SK-N-DZ (cell line): Measurements from ENCODE around the gene PLG.
A peak's percentile ranks its signal among the peaks of the same experiment; 100 is the strongest.
"Not testable (repeated sequence)": the region's sequence is repeated elsewhere in the genome, so short reads cannot be mapped to it uniquely, and the experiment has no call there.

ENCODE experiments used
- DNase-seq: peaks from one replicate; pipeline ENCODE4 v3.0.0-alpha.2; 2015; ENCODE audit warnings: low spot score

The PLG gene

DNA sequence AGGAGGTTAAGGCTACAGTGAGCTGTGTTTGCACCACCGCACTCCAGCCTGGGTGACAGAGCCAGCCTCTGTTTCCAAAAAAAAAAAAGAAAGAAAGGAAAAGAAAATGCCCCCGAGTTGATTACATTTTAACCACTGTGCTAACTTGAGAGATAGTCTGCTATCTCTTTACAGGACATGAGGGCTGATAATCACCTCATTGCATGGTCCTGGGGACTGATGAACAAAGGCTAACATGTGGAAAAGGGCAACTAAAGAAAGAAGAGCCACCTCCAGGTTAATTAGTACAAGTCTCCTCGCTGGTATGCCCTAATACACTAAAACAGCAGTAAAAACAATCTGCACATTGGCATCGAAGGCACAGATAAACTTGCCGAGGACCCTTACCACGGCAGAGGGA, 4.2 kb upstream of the PLG start:
- no peak for DNase-seq

DNA sequence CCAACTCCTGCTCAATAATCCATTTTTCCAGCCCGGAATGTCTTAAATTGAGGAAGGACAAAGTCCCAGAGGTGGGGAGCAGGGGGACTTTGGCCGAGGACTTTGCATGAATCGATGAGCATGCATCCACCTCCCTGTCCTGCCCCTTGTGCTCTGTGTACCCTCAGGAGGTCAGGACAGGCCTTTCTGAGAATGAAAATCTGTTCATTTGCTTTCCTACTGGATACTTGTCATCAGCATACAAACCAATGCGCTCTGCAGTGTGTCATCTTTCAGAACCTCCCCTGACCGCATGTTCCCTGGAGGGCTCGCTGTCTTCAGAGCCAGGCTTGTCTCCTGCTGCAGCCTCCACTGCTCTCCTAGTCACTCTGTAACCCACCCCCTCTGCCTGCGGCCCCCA, 2.6 kb downstream of the PLG start:
- not testable (repeated sequence) for DNase-seq

DNA sequence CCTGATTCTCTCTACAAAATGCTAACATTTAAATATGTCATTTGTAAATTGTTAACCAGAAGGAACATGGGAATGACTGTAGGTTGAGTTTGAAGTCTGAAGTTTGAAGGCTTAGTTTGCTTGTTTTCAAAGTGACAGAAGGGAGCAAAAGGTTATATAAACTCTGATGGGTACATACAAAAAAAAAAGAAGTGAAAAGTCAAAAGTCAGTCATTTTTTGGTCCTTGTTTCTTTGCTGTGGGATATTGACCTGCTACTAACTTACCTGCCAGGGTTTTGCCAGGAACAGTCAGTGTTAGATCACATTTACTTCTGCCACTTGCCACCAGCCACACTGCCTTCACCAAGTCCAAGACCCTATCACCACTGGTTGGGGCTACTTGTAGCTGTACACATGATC, 6.9 kb downstream of the PLG start:
- not testable (repeated sequence) for DNase-seq

DNA sequence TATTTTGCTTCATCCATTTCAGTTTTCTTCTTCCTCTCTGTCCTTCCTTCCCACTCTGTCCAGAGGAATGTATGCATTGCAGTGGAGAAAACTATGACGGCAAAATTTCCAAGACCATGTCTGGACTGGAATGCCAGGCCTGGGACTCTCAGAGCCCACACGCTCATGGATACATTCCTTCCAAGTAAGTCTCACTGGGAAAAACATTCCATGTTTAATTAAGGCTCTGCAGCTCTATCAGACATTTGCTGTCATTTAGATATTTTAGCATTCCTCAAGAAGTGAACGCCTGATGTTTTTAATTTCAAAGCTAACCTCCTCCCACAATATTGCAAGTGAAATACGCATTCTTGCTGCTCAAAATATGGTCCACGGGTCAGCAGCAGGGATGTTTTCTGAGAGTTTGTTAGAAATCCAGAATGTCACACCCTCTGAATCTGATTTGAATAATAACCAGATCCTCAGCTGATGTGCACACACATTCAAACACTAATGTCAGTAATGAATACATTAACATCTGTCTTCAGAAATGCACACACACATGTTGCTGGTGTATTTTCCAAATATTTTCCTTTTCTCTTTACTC, 12.8 kb downstream of the PLG start:
- DNase-seq, result no peak

DNA sequence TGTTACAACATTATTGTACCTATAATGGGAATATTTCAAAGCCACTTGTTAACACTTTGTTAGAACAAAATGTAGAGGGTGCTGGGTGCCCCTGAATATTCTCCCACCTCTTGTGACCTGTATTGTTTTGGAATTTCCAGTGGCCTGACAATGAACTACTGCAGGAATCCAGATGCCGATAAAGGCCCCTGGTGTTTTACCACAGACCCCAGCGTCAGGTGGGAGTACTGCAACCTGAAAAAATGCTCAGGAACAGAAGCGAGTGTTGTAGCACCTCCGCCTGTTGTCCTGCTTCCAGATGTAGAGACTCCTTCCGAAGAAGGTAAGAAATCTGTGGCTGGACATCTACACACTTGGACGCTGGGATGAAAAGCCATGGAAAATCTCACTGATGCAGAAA, 28.9 kb downstream of the PLG start:
- peak; percentile 2 for DNase-seq

DNA sequence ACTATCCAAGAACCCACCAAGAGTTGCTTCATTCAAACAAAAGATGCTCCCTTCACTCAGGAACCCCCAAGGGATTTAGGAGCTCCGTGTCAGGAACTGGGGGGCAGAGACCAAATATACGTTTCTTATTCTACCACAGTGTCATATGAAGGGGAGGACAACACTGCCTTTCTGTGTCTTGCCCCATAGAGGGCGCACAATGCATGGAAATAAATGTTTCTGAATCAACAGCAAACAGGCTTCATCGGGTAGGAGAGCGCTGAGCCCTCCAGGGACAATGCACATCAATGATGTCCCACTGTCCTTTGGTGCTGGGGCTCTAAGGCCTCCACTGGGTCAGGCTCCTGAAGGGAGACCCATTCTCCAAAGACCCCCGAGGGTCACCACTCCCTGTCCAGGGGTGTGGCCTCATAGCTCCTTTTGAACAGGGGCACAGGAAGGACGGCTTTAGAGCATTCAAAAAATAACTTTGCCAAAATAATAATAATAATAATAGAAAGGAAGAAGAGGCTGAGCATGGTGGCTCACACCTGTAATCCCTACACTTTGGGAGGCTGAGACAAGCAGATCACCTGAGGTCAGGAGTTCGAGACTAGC, 31.1 kb downstream of the PLG start:
- DNase-seq, result peak; percentile 34

DNA sequence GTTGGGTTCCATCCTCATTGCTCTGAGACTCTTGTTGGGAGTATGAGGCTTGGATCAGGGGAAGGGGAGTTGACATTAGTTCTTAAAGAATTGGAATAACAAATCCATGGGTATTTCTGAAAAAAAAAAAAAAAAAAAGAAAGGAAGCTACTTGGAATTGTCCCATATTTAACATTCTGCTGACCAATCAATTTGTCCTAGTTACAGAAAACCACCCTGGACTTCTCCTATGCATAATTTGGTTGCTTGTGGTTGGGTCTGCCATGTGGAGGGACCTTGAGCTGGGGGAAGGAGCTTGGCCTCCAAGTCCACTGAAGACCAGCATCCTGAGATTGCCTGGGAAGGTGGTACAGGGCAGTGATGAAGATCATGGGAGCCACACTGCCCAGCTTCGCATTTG, 32.6 kb downstream of the PLG start:
- no peak for DNase-seq

DNA sequence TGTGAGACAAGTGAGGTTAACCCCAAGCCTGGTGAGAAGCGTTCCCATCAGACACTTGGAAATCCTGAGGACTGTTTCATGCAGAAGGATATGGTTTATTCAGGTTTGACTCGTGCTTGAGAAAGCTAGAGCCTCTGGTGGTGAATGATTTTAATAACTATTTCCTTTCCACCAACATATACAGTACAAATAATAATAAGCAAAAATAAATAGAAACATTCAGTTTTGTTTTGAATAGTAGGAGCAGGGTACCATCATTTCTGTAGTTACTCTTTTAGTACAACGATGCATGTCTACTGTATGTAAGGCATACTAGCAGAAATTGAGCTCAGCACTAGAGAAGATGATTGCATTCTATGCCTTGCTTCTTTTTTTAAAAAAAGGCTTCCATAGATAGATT, 33.5 kb downstream of the PLG start:
- no peak for DNase-seq

DNA sequence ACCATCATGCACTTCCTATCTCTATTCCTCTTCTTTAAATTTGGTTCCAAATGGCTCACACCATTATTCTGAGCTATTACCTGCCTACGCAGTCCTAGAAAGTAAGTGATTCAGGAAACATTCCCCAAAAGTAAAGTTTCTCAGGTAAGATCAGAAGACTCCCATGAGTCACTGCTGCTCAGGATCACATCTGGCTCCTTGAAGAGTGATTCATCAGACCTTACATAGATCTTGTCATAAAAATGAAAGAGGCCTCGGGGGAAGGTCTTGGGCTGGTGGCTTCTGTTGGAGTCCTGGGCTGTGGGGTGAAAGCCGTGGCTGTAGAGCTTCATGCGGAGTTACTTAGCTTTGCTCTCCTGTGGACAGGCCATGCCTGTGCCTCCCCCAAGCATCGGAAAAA, 35.9 kb downstream of the PLG start:
- DNase-seq, result no peak

DNA sequence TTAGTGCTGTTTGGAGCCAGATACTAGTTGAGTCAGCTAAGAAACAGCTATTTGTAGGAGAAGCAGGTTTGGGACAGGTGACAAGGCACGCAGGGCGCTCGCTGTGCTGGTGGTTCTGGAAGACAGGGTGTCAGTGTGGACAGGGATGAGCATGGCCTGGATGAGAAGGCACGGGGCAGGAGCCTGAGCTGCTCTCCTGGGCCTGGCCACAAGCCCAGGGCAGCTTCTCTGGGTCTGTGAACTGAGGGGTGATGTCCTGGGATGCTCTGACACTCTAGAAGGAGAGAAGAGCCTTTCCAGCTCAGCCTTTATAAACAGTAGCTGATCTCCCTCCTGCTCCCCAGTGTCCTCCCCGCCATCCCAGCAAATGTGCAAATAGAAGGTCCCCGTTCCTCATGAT, 37.9 kb downstream of the PLG start:
- DNase-seq, result no peak

DNA sequence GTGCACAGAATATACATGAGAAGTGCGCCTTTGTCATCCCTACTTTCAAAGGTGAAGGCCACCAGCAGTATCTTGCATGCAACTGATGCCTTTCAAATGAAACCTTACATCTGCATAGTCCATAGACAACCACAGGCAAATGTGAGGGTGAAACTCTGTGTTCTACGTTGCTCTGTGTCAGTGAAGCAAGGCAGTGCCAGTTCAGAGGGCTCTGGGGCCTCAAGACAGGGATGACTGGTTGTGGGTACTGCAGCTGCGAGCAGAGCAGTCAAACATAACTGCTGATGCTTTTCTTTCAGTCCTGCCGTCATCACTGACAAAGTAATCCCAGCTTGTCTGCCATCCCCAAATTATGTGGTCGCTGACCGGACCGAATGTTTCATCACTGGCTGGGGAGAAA, 39.0 kb downstream of the PLG start:
- DNase-seq, result not testable (repeated sequence)

DNA sequence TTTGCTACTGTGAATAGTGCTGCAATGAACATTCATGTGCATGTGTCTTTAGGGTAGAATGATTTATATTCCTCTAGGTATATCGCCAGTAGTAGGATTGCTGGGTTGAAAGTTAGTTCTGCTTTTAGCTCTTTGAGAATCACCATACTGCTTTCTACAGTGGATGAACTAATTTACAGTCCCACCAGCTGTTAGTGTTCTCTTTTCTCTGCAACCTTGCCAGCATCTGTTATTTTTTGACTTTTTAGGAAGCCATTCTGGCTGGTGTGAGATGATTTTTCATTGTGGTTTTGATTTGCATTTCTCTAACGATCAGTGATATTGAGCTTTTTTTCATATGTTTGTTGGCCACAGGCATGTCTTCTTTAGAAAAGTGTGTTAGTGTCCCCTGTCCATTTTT, 40.0 kb downstream of the PLG start:
- DNase-seq, result no peak

DNA sequence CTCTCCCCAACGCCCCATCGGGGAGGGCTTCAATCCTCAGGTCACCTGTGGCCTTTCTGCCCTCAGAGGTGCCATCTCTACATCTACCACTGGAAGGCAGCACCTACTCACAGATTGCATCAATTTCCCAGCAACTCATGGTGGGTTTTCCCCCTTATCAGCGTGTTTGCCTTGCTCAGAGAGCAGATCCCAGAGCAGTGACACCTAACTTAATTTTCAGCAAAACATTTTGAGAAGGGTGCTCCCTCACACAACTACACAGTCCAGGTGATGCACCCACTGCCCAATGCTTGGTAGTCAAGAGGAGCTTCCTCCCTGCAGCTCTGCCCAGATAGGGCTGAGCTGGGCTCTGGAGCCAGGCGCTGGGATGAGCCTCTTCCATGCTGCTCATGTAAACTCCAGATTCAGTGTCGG, 48.2 kb downstream of the PLG start:
- peak; percentile 2 for DNase-seq

DNA sequence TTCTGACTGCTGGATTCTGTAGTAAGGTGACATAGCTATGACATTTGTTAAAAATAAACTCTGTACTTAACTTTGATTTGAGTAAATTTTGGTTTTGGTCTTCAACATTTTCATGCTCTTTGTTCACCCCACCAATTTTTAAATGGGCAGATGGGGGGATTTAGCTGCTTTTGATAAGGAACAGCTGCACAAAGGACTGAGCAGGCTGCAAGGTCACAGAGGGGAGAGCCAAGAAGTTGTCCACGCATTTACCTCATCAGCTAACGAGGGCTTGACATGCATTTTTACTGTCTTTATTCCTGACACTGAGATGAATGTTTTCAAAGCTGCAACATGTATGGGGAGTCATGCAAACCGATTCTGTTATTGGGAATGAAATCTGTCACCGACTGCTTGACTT, 51.2 kb downstream of the PLG start:
- not testable (repeated sequence) for DNase-seq

DNA sequence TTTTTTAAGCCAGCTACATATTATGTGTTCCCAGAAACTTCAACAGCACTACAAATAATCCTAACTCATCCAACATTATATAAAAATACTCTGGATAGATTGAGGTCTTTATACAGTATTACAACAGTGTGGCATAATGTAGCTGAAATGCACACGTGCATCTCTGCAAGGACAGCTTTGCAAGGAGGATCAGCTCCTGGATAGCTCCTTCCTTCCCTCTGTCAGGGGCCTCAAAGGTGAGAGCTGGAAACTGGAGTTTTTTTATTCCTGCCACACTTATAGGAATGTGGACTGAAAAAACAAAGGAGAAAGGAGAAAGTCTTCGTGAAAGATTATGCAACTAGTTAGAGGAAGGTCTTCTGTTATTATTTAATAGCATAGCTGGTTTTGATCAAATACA, 53.1 kb downstream of the PLG start:
- DNase-seq, result no peak

DNA sequence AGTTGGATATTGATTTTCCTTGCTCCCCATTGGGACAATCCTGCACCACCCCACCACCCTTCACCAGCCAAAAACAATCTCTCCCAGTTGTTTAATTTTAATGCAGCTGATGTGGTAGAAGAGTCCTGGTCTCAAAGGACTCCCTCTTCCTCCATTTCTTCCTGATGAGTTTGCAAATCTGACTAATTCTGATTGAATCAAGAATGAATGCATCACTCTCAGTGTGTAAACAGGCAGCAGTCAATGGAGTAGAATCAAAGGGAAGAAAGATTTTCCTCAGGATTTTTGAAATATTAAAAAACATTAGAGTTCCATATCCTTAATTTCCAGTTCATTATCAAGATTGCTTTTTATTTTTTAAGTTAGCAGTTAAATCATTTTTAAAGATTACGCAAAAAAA, 54.0 kb downstream of the PLG start:
- DNase-seq, result no peak

DNA sequence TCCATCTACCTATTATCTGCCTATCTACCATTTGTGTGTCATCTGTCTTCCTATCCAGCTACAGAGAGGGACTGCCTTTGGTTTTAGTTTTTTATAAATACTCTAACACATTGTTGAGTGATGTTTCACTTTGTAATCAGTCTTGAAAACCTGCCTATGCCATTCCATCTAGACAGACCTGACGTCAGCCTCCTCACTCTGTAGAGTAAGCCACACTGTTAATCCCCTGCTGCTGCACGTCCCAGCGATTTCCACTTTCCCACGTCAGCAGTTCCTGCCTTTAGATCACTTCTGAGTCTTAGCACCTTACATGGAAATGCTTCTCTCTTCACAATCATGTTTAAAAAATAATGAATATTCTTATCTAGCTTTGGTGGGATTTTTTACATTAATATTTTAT, 54.8 kb downstream of the PLG start:
- DNase-seq, result no peak

DNA sequence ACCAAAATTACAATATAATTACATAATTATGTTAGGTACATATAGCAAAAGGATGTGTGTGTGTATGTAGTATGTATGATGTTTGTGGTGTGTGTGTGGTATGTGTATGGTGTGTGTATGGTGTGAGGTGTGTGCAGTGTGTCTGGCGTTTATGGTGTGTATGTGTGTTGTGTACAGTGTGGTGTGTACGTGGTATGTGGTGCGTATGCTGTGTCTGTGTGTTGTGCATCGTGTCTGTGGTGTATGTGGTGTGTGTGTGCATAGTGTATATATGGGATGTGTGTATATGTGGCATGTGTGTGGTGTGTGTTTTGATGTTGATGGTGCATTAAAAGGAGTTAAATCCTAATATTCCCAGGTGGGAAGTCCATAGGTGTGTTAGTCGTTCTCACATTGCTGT, 62.8 kb downstream of the PLG start:
- no peak for DNase-seq

DNA sequence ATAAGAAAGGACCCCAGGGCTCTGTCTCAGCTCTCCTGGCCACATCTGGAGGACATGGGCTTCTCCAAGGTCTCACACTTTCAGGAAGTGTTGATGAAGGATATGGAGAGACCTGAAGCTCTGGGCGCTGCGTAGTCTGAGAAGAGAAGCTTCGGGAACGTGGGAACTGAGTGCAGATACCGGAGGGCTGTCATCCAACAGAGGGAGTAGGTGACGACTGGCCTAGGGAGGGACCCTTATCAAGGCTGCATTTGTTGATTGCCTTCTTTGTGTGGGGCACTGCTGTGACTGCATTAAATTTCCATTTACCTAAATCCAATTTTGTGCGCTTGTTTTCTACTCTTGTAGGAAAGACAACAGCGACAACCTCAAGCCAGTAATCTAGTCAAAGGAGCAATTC, 63.4 kb downstream of the PLG start:
- no peak for DNase-seq

DNA sequence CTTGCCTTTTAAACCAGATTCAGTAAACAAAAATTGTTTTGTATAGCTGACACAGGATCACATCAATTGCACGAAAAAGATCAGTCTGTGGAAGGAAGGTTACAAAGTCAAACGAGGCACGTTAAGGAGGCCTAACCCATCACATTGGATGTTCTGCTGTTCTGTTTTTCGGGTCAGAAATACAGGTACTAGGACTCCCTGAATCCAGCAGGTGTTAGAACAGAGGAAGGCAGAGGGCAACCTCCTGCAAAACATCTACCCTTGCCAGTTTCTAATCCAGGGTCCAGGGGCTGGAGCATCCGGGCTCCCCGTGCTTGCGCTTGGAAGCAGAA, 64.6 kb downstream of the PLG start:
- no peak for DNase-seq

DNA sequence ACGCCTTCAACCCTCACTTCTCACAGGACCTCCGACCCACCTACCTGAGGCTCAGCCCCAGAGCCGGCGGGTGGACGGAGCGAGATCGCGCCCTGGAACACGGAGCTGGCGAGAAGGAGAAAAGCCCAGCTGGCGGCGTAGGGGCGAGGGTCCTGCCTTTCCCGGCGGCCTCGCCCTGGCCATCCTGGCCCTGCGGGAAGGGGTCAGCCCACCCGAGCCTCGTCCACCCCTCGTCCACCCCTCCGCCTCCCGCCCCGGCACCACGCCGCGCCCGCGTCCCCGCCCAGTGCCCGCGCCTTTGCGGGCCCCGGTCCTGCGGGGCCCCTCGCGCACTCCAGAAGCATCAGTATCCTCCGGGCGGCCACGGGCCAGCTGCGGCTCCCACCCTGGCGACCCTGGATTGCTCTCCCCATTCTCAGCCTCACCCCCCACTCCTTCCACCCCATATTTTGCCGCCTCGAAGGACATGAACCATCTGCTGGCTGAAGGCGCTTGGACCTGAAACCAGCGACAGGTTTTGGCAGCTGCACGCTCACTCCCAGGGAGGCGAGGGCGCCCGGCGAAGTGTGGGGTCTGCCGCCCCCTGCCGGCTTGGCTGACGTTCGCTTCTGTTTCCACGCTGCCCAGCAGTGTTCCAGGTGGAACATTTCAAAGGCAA, 65.1 kb downstream of the PLG start:
- peak; percentile 57 for DNase-seq

DNA sequence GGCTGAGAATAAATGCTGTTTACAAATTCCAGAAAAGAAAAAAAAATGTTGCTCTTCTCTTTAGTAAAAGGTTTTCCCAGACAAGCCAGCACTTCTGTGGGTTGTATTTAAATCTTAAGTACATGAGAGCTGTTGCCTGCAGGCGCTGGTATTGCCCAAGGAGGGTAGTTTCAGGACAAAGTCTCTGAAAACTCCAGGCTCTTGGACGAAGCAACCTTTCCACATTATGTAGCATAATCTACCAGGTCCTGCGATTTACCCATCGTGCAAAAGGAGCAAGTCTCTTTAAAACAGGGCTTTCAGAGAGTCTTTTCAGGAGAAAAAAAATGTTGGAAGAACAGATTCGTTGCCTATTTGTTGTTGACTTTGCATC, 65.6 kb downstream of the PLG start:
- DNase-seq, result no peak

DNA sequence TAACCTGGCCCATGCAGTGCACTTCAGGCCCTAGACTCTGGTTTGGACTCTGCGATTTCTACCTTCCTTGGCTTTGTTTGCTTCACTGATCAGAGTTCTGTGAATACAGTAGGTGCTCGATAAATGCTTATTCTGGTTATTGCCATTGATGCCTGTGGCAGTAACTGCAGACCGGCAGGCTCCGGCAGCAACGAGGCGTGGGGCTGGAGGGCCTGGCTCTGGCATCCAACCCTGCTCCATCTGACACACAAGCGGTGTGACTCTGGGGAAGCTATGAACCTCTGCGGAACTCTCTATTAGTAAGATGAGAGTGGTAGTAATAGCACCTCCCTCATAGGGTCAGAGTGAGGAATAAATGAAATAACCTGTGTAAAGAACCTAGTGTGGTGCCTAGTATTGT, 66.1 kb downstream of the PLG start:
- no peak for DNase-seq

DNA sequence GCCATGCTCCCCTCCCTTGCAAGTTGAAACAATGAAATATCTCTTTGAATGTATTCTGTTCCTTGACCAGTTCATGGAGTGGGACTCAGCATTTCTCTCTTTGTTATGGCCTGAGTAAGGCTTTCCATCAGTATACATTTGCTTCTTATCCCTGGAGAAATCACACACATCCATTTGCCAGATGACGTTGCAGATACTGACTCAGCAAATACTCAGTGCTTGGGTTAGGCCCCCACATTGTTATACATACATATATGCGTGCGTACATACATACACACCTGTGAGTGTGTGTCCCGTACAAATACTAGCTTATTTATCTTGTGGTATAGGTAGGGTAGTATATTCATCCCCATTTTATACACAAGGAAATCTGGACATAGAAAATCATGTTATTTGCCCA, 72.4 kb downstream of the PLG start:
- DNase-seq, result no peak
